ENCODE results near the gene SIDT2.

- TF ChIP-seq POLR2AphosphoS5 (IDR thresholded peaks at IDR 0.05; ENCODE audit: low read depth, low read length) (no peak), CTCF (IDR thresholded peaks at IDR 0.05) (no peak), REST (IDR thresholded peaks at IDR 0.05; ENCODE audit: insufficient read depth in 1 of 2, low read depth in 2 of 2, low read length in 1 of 2) (no peak)
These were observed 4.0 kb downstream of the SIDT2 start for GRCh38 chr11:117182551-117182935.

Measured in Panc1 (cell line).